Vagina (tissue), 2 donors: ENCODE results near the gene ETS2. TPM values are rescaled to one million over a fixed set of nuclear protein-coding genes. Genes with fewer than 3 reads are reported as not detected.

ENCODE experiments used
- DNase-seq, 2 donors: peaks; one replicate each; pipeline ENCODE4 v3.0.0-alpha.2; 2017; ENCODE audit errors: extremely low spot score in 2 of 2
- H3K27ac ChIP-seq: fragments of 200-600 bp; sonication (generic); one replicate; pipeline ENCODE4 v1.5.1; 2019
- H3K27me3 ChIP-seq: fragments of 200-600 bp; sonication (generic); one replicate; pipeline ENCODE4 v1.5.1; 2019
- H3K36me3 ChIP-seq, 2 donors: fragments of 200-600 bp; sonication (generic); one replicate each; pipeline ENCODE4 v1.5.1; 2017 to 2019
- H3K4me1 ChIP-seq: fragments of 200-600 bp; sonication (generic); one replicate; pipeline ENCODE4 v1.5.1; 2019
- H3K4me3 ChIP-seq, 2 donors: fragments of 200-600 bp; sonication (generic); 1 replicate in 1 of 2; 2 replicates in 1 of 2; pipeline ENCODE4 v1.5.1; 2016 to 2019
- H3K9me3 ChIP-seq: fragments of 200-600 bp; sonication (generic); one replicate; pipeline ENCODE4 v1.5.1; 2019
- CTCF ChIP-seq, 3 experiments: fragments of 450-650 bp in 2 of 3; fragments of 200-600 bp in 1 of 3; sonication (generic) in 1 of 3; IDR thresholded peaks; one replicate each; pipeline ENCODE4 v1.5.1; 2017 to 2019; ENCODE audit warnings: antibody characterized with exemption in 3 of 3, mild to moderate bottlenecking in 2 of 3, moderate library complexity in 2 of 3
- POLR2A ChIP-seq, 2 donors: fragments of 450-650 bp; IDR thresholded peaks; one replicate each; pipeline ENCODE4 v1.6.1; 2017; ENCODE audit warnings: antibody characterized with exemption in 2 of 2, mild to moderate bottlenecking in 2 of 2, moderate library complexity in 2 of 2
- POLR2AphosphoS5 ChIP-seq, 2 donors: sonication (generic); formaldehyde crosslinking; IDR thresholded peaks; one replicate each; pipeline ENCODE4 v1.9.0; 2017; ENCODE audit warnings: antibody characterized with exemption in 2 of 2, mild to moderate bottlenecking in 2 of 2, low read depth in 1 of 2; ENCODE audit not compliant: insufficient read depth in 1 of 2
- intact Hi-C: fragments of 100-400 bp; cut with DNase I; formaldehyde crosslinking; loops from one replicate; pipeline ENCODE4 v1.15.1; 2023
- total RNA-seq: library from RNA; depleted of rRNA; stranded (reverse); fragments of >200 nt; gene quantifications from one replicate; pipeline ENCODE4 v1.2.3, GENCODE V29; 2016

The ETS2 gene
- total RNA-seq, 1 donor from 2014 or later, result 134 TPM

GRCh38 chr21:38847556-38847955, 41.8 kb downstream of the ETS2 start:
- TF ChIP-seq POLR2A (IDR thresholded peaks at IDR 0.05) (no peak), POLR2AphosphoS5 (IDR thresholded peaks at IDR 0.05; ENCODE audit: insufficient read depth in 1 of 2, low read depth in 1 of 2) (peak in 1 of 2 donors; percentile 52)
- intact Hi-C loops, result no loop called here
- no peak for DNase-seq
- Histone ChIP-seq H3K27me3 (no peaks in the 10 kb centered on the region), H3K9me3 (no peaks in the 10 kb centered on the region), H3K4me1 (peaks cover 16% of the 10 kb centered on the region), H3K36me3 (no peaks in the 10 kb centered on the region), H3K4me3 (no peak overlapping the region), H3K27ac (peak overlapping the region; percentile 7)

DNA sequence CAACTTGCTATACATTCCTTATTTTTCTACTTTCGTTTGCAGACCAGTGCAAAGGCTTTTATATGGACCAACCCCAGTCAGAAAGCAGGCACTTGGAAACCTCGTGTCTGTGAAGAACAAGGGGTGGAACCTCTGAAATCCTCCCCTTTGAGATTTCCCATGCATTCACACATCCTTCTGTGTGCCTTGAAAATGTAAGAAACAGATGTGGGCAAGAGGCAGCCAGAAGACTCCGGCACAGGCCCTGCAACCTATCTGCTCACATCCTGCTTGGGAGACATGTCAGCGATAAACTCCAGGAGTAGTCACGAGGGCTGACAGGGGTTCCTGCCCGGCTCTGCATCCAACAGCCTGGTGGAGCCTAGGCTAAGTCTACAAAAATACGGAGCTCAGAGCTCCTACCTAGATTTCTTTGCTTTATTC, 42.5 kb downstream of the ETS2 start:
- no peaks in the 10 kb centered on the region for H3K36me3 ChIP-seq
- TF ChIP-seq CTCF (IDR thresholded peaks at IDR 0.05), result no peak
- no peaks in the 10 kb centered on the region for H3K27me3 ChIP-seq
- peaks cover 16% of the 10 kb centered on the region for H3K4me1 ChIP-seq
- H3K4me3 ChIP-seq, result no peak overlapping the region
- peak overlapping the region; percentile 7 for H3K27ac ChIP-seq
- no peak for DNase-seq
- no peaks in the 10 kb centered on the region for H3K9me3 ChIP-seq
- intact Hi-C loops, result no loop called here

GRCh38 chr21:38849776-38850175, 44.0 kb downstream of the ETS2 start:
- H3K27ac ChIP-seq, result no peak overlapping the region
- no peak for DNase-seq
- no peaks in the 10 kb centered on the region for H3K9me3 ChIP-seq
- no peaks in the 10 kb centered on the region for H3K36me3 ChIP-seq
- peaks cover 16% of the 10 kb centered on the region for H3K4me1 ChIP-seq
- no peak overlapping the region for H3K4me3 ChIP-seq
- intact Hi-C loops, result no loop called here
- TF ChIP-seq POLR2A (IDR thresholded peaks at IDR 0.05) (no peak), CTCF (IDR thresholded peaks at IDR 0.05) (no peak), POLR2AphosphoS5 (IDR thresholded peaks at IDR 0.05; ENCODE audit: insufficient read depth in 1 of 2, low read depth in 1 of 2) (no peak)
- no peaks in the 10 kb centered on the region for H3K27me3 ChIP-seq

DNA sequence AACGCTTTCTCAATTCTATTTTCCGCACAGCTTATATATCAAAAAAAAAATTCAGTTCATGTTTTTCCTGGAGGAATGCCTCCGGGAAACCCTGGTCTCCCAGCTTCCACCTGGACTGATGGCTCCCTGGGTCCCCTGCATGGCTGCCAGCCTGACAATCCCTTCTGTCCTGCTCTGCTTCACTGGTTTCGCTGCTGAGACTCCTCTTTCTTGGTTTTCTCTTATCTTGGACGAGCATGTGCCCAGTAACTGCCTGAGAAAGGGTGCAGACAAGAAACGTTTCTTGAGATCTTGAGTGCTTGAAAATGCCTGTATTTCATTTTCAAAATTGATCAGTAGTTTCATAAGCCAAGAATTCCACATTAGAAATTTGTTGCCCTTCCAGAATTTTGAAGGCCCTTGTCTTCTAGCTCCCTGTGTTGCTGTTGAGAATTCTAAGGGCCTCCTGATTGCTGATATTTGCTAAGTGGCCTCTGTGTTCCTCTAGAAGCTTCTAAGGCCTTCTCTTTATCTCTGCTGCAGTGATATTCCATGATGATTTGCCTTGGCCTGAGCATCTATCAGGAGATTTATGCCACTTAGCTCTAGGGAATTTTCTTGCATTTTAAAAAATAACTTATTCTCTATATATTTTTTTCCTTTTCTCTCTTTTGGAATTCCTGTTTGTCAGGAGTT, 44.7 kb downstream of the ETS2 start:
- intact Hi-C loops, result no loop called here
- TF ChIP-seq POLR2AphosphoS5 (IDR thresholded peaks at IDR 0.05; ENCODE audit: insufficient read depth in 1 of 2, low read depth in 1 of 2) (no peak), POLR2A (IDR thresholded peaks at IDR 0.05) (no peak), CTCF (IDR thresholded peaks at IDR 0.05) (no peak)

GRCh38 chr21:38851101-38851500, 45.4 kb downstream of the ETS2 start:
- no peak overlapping the region for H3K4me3 ChIP-seq
- no peak for TF ChIP-seq POLR2A (IDR thresholded peaks at IDR 0.05)
- TF ChIP-seq POLR2AphosphoS5 (IDR thresholded peaks at IDR 0.05; ENCODE audit: insufficient read depth in 1 of 2, low read depth in 1 of 2), result no peak
- TF ChIP-seq CTCF (IDR thresholded peaks at IDR 0.05), result no peak
- no peak overlapping the region for H3K27ac ChIP-seq
- no peaks in the 10 kb centered on the region for H3K36me3 ChIP-seq
- no peaks in the 10 kb centered on the region for H3K27me3 ChIP-seq
- no peaks in the 10 kb centered on the region for H3K9me3 ChIP-seq
- intact Hi-C loops, result no loop called here
- no peak for DNase-seq
- peaks cover 16% of the 10 kb centered on the region for H3K4me1 ChIP-seq

More for the DNA sequence above, 44.7 kb downstream of the ETS2 start:
- H3K4me1 ChIP-seq, result peaks cover 16% of the 10 kb centered on the region
- no peak overlapping the region for H3K4me3 ChIP-seq
- no peaks in the 10 kb centered on the region for H3K27me3 ChIP-seq
- H3K9me3 ChIP-seq, result no peaks in the 10 kb centered on the region
- no peak overlapping the region for H3K27ac ChIP-seq
- H3K36me3 ChIP-seq, result no peaks in the 10 kb centered on the region
- no peak for DNase-seq
